Epithelial cell of esophagus (primary cell): ENCODE results near the gene CAV3.
"Not testable (repeated sequence)": the region's sequence is repeated elsewhere in the genome, so short reads cannot be mapped to it uniquely, and the experiment has no call there.

Source experiments
- DNase-seq: peaks from one replicate; pipeline ENCODE4 v3.0.0; 2010; ENCODE audit warnings: low read depth
- H3K4me3 ChIP-seq: 2 replicates; pipeline ENCODE4 v1.5.1; 2011; ENCODE audit warnings: mild to moderate bottlenecking, low read length, control low read depth
- TF ChIP-seq, protein P1 (sequence below): IDR thresholded peaks from 2 replicates; pipeline ENCODE4 v1.5.1; 2011; ENCODE audit warnings: low read depth, mild to moderate bottlenecking, low read length, control low read depth, inconsistent platforms; ENCODE audit not compliant: insufficient read depth; ENCODE audit errors: missing control alignments

The CAV3 gene

DNA sequence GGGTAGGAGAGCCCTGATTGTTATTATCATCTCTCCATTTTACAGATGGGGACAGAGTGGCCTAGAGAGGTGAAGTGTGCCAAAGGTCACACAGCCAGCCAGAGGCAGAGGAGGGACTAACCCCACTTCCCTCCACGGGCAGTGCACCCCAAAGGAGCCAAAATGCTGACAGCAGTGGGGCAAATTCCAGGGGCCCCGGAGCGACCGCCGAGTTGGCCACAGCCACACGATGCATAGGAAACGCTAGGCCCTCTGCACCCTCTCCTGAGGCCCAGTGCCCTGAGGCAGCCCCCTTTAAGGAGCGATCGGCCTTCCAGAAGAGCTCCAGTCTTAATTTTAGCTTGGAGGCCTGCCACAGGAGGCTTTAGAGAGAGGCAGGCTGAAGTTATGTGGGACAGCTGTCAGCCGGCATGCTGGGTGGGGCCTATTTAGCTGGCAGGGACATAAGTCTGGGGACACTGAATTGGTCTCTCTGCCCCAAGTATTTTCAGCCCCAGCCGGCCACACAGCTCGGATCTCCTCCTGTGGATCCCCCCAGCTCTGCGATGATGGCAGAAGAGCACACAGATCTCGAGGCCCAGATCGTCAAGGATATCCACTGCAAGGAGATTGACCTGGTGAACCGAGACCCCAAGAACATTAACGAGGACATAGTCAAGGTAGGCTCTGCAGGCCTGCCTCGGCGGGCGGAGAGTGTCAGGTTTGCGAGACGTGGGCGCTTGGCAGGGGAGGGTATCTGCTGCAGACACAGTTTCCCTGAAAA, at the start of gene CAV3:
Gene CAV3, plus strand, starts transcription at position 471 of the 763 bp plus-strand sequence. Its CDS starts 75 bp downstream, at position 546.
- DNase-seq: no peak
- H3K4me3 ChIP-seq: no peak within 1 kb of the TSS
- TF ChIP-seq, protein P1, sequence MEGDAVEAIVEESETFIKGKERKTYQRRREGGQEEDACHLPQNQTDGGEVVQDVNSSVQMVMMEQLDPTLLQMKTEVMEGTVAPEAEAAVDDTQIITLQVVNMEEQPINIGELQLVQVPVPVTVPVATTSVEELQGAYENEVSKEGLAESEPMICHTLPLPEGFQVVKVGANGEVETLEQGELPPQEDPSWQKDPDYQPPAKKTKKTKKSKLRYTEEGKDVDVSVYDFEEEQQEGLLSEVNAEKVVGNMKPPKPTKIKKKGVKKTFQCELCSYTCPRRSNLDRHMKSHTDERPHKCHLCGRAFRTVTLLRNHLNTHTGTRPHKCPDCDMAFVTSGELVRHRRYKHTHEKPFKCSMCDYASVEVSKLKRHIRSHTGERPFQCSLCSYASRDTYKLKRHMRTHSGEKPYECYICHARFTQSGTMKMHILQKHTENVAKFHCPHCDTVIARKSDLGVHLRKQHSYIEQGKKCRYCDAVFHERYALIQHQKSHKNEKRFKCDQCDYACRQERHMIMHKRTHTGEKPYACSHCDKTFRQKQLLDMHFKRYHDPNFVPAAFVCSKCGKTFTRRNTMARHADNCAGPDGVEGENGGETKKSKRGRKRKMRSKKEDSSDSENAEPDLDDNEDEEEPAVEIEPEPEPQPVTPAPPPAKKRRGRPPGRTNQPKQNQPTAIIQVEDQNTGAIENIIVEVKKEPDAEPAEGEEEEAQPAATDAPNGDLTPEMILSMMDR: no peak

DNA sequence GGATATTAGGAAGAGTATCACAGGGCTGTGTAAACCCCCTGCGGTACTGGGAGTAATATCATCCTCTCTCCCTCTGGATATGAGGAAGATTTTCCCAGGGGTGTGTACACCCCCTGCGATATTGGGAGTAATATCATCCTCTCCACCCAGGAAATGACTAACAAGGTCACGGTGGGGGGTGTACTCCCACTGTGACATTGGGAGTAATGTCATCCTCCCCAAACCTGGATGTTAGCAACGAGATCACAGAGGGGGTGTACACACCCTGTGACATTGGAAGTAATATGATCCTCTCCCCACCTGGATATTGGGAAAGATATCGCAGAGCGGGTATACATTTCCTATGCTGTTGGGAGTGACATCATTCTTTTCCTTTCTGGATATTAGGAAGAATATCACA, 48.6 kb upstream of the CAV3 start:
- DNase-seq, H3K4me3 ChIP-seq: not testable (repeated sequence)

DNA sequence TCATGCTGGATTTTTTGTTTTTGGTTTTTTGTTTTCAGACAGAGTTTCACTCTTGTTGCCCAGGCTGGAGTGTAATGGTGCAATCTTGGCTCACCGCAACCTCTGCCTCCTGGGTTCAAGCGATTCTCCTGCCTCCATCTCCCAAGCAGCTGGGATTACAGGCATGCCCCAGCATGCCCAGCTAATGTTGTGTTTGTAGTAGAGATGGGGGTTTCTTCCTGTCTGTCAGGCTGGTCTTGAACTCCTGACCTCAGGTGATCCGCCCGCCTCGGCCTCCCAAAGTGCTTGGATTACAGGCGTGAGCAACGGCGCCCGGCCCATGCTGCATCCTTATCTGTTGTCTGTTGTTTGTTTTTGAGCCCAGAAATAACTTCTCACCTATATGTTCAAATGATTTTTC, 42.3 kb upstream of the CAV3 start:
- not testable (repeated sequence) for H3K4me3 ChIP-seq, DNase-seq

DNA sequence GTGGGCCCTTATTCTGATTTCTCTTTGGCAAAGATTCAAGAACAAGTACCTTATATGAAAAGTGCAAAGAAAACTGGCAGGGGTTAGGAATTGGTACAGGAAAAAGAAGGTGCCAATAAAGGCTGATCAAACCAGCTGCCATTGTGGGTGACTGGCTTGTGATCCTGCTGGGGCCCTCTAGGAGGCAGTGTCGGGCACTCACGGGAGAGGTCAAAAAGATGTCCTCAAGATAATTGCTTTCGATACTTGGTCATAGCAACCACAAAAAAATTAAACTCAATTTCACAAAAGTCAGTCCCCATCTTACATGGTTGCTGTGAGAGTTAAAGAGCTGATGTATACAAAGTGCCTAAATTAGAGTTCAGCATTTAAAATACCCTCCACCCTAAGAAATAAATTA, 31.0 kb upstream of the CAV3 start:
- no peak for DNase-seq
- no peak overlapping the region for H3K4me3 ChIP-seq
- TF ChIP-seq, protein P1: peak; percentile 28

DNA sequence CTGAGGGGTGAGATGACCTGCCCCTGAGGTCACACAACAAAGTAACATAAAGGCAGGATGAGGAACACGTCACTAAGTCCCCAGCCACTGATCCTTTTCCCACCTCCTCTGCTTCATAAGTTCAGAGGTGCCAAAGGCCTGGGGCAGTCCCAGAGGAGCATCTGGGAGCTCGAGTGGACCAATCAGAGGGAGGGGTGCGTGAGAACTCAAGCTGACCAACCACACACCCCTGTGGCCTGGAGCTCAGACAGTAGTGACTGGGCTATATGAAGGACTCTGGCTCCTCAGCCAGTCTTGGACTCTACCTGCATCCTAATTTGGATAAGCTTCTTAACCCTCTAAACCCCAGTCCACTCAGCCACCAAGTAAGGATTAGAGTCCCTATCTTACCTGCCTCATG, 28.0 kb upstream of the CAV3 start:
- no peak for DNase-seq
- TF ChIP-seq, protein P1: no peak
- H3K4me3 ChIP-seq: no peak overlapping the region

DNA sequence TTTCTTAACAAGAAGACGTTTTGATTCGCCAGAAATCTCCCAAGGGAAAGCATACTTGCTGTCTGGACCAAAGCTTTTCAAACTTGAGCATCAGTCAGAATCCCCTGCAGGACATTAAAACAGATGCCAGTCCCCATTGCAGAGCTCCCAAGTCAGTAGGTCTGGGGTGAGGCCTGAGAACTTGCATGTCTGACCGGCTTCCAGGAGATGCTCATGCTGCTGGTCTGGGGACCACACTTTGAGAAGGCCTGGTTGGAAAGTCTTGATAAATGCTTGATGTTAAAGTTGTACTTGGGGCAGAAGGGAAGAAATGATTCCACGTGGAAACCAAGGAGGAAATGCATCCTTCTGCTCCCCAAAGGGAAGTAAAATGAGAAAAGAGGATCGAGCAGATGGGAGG, 24.3 kb upstream of the CAV3 start:
- H3K4me3 ChIP-seq: no peak overlapping the region
- TF ChIP-seq, protein P1: no peak
- no peak for DNase-seq

DNA sequence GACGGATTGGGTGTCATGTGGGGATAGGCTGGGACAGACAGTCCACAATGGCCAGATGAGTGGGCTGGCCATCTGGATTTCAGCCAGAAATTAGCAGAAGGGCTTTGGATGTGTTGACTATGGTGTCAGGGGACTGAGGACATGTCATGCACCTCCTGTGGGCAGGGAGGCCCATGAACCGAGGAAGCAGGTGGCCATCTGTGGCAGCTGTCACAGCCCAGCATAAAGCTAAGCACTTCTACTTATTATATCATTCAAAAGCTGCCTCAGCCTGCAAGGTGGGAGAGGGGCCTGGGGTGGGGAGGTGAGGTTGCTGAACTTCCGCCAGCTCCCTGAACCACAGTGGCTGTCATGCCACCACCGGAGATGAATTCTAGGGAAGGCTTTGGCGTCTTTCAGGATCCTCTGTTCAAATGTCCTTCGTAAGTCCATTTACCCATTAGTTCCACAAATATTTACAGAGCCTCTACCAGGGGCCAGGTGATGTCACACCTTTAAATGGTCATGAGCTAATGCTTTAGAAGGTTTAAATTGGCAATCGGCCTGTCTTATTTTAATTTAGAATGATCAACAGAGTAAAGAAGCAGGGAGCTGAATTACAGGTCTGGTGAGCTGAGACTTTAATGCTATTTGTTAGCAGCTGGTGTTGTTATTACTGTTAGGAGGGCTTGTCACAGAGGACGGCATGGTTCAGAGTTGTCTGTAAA, 23.6 kb upstream of the CAV3 start:
- TF ChIP-seq, protein P1: no peak
- no peak for DNase-seq

More for the DNA sequence above, 23.6 kb upstream of the CAV3 start:
- H3K4me3 ChIP-seq: no peak overlapping the region
